ELF-1 (cell line): ENCODE measurements around the gene MPRIP.

Experiments used
- DNase-seq: peaks from one replicate; pipeline ENCODE4 v3.0.0-alpha.2; 2016; ENCODE audit warnings: low read depth, low spot score

Gene MPRIP

GRCh38 chr17:17028878-17029535 is 13.2 kb upstream of the MPRIP start:
- peak; percentile 51 for DNase-seq

GRCh38 chr17:17029938-17030337 is 12.3 kb upstream of the MPRIP start:
- no peak for DNase-seq

DNA sequence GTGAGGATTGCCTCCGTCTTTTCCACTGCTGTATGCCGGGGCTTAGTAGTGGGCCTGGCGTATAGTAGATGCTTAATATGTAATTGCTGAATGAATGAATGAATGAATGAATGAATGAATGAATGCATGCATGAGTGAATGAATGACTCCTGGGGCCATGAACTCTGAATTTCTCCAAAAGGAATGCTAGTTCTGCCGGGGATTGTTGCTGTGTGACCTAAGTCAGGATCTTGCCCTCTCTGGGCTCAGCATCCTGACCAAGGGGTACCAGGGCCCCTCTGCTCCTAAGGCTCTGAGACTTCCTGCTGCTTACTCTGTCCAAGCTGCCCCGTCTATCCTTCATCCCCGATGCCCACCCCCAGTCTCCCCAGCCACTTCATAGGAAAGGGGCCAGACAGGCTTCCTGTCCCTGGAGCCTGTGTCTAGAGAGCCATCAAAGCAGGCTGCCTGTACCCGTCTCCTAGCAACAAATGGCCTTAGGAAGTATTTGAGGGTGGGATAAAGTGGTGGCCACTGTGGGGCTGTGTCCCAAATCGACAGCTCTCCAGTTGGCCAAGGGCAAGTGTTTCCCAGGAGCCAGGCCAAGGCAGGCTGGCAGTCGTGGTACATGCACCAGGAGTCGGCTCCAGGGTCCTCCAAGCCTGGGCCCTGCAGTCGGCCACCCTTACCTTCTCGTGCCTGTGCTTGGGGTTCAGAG is 11.6 kb upstream of the MPRIP start:
- DNase-seq: no peak

GRCh38 chr17:17032131-17032692 is 10.0 kb upstream of the MPRIP start:
- DNase-seq: no peak

- no peak for DNase-seq
These were observed 8.8 kb upstream of the MPRIP start for GRCh38 chr17:17033466-17033865.

- no peak for DNase-seq
These were observed 8.2 kb upstream of the MPRIP start for GRCh38 chr17:17034026-17034425.

- no peak for DNase-seq
These were observed 7.7 kb upstream of the MPRIP start for GRCh38 chr17:17034496-17035075.

DNA sequence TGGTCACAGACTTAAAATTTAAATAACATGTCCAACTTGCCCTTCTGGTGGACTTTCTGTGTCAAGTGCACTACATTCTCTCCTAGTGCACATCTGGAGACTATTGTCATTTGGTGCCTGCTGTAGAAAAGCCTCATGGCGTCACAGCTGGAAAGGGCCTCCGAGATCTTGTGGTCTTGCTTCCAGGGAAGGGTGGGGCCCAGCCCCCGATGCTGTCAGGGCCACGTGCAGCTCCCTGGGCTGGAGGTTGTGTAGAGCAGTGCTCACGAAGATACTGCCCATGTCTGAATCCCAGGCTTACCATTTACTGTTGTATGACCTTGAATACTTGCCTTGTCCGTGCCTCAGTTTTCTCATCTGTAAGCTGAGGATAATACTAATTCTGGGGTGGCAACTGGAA is 6.8 kb upstream of the MPRIP start:
- DNase-seq: no peak

DNA sequence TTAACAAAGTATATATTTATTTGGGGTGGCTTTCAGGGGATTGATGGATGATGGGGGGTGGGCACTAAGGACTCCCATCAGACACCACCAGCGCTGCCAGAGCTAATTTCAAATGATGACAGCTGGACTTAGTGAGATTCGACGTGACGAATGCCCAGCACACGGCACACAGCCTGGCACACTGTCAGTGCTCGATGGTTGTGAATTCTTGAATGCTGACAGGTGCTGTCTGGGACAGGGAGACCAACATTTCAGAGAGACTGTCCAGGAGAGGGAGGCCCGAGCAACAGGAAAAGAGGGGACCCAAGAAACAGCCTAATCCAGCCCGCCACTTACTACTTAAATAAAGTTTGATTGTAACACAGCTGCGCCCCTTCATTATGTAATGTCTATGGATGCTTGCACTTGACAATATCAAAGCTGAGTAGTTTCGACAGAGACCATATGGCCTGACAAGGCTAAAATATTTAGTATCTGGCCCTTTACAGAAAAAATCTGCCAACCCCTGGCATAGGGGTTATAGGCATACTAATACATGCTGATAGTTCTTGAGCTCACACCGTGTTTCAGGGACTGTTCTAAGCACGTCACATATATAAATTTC is 6.2 kb upstream of the MPRIP start:
- DNase-seq: no peak

- DNase-seq: no peak
These were observed 5.7 kb upstream of the MPRIP start for GRCh38 chr17:17036524-17036998.

- DNase-seq: no peak
These were observed 2.3 kb upstream of the MPRIP start for GRCh38 chr17:17039911-17040310.

GRCh38 chr17:17041018-17041521 is 1.2 kb upstream of the MPRIP start:
- DNase-seq: peak; percentile 66

GRCh38 chr17:17041571-17042383 is 480 bp upstream of the MPRIP start:
- peak; percentile 98 for DNase-seq

DNA sequence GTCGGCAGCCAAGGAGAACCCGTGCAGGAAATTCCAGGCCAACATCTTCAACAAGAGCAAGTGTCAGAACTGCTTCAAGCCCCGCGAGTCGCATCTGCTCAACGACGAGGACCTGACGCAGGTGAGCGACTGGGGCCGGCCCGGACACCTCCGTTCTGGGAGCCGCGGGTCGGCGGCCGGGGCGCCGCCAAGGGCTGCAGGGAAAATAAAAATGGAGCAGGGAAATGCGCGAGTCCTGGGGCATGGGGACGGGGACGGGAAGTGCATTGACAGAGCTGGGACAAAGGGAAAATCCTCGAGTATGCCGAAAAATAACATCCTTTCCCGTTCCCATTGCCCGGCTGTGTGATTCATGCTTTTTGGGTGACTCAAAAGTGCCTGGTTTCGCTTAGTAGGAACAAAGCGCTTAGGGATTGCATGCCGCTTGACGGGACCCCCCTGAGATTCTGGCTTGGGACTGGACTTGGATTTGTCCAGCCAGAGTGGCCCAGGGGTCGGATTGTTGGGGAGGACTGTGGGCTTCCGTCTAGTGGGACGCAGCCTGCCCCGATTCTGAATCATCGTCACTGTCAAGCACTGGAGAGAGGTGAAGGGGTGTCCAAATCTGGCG is 699 bp downstream of the MPRIP start:
- DNase-seq: no peak

GRCh38 chr17:17043461-17044271 is 1.4 kb downstream of the MPRIP start:
- peak; percentile 51 for DNase-seq

DNA sequence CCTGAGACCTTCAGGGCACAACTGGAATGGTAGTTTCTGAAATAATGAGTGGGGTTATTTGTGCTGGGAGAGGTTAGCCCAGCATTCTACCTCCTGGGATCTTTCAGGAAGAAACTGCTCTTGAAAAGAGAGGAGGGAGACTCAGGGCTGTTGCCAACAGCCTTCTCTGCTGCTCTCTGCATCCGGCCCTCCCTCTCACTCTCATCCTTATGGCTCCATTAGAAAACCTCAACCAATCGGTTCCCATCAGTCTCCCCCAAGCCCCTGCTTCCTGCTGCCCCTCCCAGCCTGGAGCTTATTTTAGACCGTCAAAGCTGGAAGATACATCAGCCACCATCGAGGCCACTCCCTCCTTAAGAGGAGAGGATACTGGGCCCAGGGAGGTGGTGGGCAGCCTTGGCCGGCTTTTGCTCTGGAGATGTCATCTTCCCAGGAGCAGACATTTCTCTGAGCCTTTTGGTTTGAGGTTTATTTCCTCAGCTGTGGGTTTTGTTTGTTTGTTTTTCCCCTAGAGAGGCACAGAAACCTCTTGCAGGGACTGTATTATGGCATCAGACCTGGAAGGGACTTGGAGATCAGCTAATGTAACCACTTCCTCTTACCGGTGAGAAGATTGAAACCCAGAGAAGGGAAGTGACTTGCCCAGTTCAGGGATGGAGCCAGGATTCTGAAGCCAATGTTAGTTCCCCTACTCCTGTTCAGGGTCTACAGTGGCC is 2.7 kb downstream of the MPRIP start:
- DNase-seq: peak; percentile 37

DNA sequence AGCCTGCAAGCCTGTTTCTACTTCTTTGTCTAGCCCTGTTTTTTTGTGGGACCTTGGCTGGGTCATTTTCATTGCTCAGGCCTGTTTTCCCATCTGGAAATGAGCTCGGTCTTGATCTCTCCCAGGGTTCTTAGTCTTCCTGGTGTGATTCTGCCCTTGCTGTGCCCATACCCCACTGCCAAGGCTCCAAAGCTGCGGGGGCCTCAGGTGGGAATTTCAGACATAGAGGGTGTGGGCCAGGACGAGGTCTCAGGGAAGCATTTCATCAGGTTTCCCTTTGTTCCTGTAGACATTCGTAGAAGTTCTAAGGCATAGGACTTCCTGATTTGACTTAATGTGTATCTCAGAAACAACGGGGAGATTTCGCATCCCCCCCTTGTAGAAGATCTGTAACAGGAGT is 5.8 kb downstream of the MPRIP start:
- DNase-seq: no peak

DNA sequence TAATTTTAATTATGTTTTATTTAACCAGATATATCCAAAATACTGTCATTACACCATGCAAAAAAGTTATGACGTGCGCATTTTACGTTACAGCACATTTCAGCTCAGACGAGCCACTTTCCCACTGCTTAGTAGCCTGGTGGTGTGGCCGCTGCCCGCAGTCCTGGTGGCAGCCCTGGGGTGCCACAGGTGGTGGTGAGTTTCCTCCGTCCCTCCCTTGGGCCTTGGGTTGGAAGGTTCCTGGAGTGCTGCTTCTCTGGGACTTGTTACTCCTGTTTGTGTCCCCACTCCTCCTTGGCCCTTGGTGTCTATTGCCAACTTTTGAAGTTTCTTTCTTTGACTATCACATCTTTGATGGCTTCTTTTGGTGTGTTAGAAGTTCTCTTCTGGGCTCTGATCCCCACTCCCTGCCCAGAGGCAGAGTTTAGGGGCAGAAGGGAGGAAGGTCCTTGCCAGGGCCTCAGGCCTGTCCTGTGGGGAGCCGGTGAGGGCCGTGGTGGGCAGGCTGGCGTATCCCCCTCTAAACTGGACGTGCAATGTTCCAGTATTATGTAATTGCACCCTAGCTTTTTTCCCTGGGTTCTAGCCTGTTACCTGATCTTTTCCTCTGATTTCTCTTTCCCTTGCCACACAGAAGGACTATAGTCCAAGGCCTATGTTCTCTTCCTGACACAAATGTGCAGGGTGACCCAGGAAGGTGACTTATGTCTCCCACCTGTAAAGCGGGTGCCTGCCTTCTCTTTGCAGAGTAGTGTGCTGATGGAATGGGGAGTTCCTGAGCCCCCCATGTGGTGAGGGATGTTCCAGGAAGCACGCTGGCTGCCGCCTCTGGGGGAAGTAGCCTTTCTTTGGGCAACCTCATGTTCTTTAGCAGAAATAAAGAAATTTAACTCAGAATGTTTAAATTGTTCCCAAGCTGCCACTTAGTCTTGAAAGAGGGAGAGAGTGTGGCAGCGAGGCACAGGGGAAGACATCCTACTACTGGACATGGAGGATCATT is 8.4 kb downstream of the MPRIP start:
- no peak for DNase-seq
